ENCODE results near the gene SAMD5.

SAMD5 gene

DNA sequence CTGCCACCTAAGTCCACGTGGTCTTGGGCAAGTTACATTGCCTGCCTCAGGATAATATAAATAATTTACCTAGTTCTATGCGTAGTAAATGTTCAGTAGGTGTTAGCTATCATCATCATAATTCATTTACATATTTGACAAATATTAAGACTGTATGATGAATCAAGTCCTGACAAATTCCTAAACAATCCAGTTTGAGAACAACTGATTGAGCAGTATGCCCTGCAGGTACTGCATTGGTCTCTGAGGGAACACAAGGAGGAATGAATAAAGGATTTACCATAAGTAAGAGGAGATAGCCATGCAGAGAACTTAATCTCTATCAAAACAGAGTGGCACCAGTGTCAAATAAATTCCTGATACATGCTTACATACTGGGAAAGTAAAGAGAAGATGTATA lies 70.4 kb downstream of the SAMD5 start:
- Histone ChIP-seq H4K91ac (ENCODE audit: low read length) (no peak overlapping the region), H3K14ac (ENCODE audit: low read length in 2 of 2) (no peak overlapping the region), H3K27ac (ENCODE audit: low read length, poor library complexity, severe bottlenecking) (no peak overlapping the region), H3K36me3 (ENCODE audit: control insufficient read depth in 1 of 2, insufficient read depth in 2 of 2, low read depth in 1 of 2, low read length in 2 of 2) (no peaks in the 10 kb centered on the region), H3K79me1 (replicated peaks; ENCODE audit: low read length, poor library complexity, severe bottlenecking) (no peaks in the 10 kb centered on the region), H2AFZ (ENCODE audit: low read depth, low read length) (no peak overlapping the region), H4K8ac (ENCODE audit: low read length) (no peak overlapping the region), H3K4ac (ENCODE audit: low read depth in 1 of 2, low read length in 2 of 2) (no peak overlapping the region), H2BK120ac (ENCODE audit: low read depth, low read length) (no peak overlapping the region), H3K9me3 (ENCODE audit: control insufficient read depth, low read length) (no peaks in the 10 kb centered on the region), H3K9ac (ENCODE audit: low read length) (no peak overlapping the region), H2BK15ac (ENCODE audit: low read depth, poor library complexity, severe bottlenecking) (no peak overlapping the region), H2AK5ac (ENCODE audit: low read length, severe bottlenecking) (no peak overlapping the region), H3K27me3 (ENCODE audit: control insufficient read depth in 1 of 2, insufficient read depth in 1 of 2, low read length in 2 of 2) (no peaks in the 10 kb centered on the region), H3K4me3 (ENCODE audit: insufficient read depth in 1 of 2, low read depth in 1 of 2, low read length in 2 of 2) (no peak overlapping the region), H3K4me1 (ENCODE audit: control insufficient read depth, insufficient read depth, low read depth, low read length) (no peaks in the 10 kb centered on the region), H2BK12ac (ENCODE audit: low read length in 2 of 2) (no peak overlapping the region), H3K4me2 (ENCODE audit: low read length, poor library complexity, severe bottlenecking) (no peak overlapping the region), H3K23ac (ENCODE audit: low read length in 2 of 2) (no peak overlapping the region), H2BK5ac (ENCODE audit: low read depth, low read length, poor library complexity, severe bottlenecking) (no peak overlapping the region), H3K18ac (ENCODE audit: low read depth in 1 of 2, low read length in 2 of 2) (no peak overlapping the region)
- no peak for DNase-seq
- WGBS: no CpG with 5 or more reads among the region's 2 CpGs

DNA sequence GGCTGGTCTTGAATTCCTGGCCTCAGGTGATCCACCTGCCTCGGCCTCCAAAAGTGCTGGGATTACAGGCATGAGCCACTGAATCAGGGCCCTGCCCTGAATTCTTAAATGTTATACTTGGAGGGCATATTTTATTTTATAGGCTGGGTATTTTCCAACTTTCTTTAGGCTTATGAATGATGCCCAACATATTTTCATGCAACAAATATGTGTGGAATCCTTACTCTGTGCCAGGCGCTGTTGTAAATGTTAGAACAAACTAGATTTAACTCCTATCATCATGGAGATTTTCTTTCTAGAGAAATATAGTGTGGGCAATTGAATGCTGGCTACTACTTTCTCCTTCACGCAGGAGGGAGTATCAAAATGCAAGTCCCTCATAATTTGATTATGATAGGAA lies 71.2 kb downstream of the SAMD5 start:
- H4K91ac ChIP-seq (ENCODE audit: low read length): no peak overlapping the region
- no peak overlapping the region for H2BK5ac ChIP-seq (ENCODE audit: low read depth, low read length, poor library complexity, severe bottlenecking)
- no peak overlapping the region for H4K8ac ChIP-seq (ENCODE audit: low read length)
- H3K79me1 ChIP-seq (replicated peaks; ENCODE audit: low read length, poor library complexity, severe bottlenecking): no peaks in the 10 kb centered on the region
- no peak overlapping the region for H2AK5ac ChIP-seq (ENCODE audit: low read length, severe bottlenecking)
- H3K9me3 ChIP-seq (ENCODE audit: control insufficient read depth, low read length): no peaks in the 10 kb centered on the region
- no peak overlapping the region for H2BK120ac ChIP-seq (ENCODE audit: low read depth, low read length)
- no peak overlapping the region for H3K14ac ChIP-seq (ENCODE audit: low read length in 2 of 2)
- H2BK15ac ChIP-seq (ENCODE audit: low read depth, poor library complexity, severe bottlenecking): no peak overlapping the region
- no peak overlapping the region for H3K4ac ChIP-seq (ENCODE audit: low read depth in 1 of 2, low read length in 2 of 2)
- WGBS: 100% methylated on average over 1 of the region's 3 CpGs
- no peak overlapping the region for H3K9ac ChIP-seq (ENCODE audit: low read length)
- H3K36me3 ChIP-seq (ENCODE audit: control insufficient read depth in 1 of 2, insufficient read depth in 2 of 2, low read depth in 1 of 2, low read length in 2 of 2): no peaks in the 10 kb centered on the region
- no peak overlapping the region for H2BK12ac ChIP-seq (ENCODE audit: low read length in 2 of 2)
- no peak overlapping the region for H3K27ac ChIP-seq (ENCODE audit: low read length, poor library complexity, severe bottlenecking)
- no peak for DNase-seq
- no peaks in the 10 kb centered on the region for H3K27me3 ChIP-seq (ENCODE audit: control insufficient read depth in 1 of 2, insufficient read depth in 1 of 2, low read length in 2 of 2)
- H3K4me2 ChIP-seq (ENCODE audit: low read length, poor library complexity, severe bottlenecking): no peak overlapping the region
- no peak overlapping the region for H3K4me3 ChIP-seq (ENCODE audit: insufficient read depth in 1 of 2, low read depth in 1 of 2, low read length in 2 of 2)
- no peaks in the 10 kb centered on the region for H3K4me1 ChIP-seq (ENCODE audit: control insufficient read depth, insufficient read depth, low read depth, low read length)
- no peak overlapping the region for H3K23ac ChIP-seq (ENCODE audit: low read length in 2 of 2)
- H2AFZ ChIP-seq (ENCODE audit: low read depth, low read length): no peak overlapping the region
- no peak overlapping the region for H3K18ac ChIP-seq (ENCODE audit: low read depth in 1 of 2, low read length in 2 of 2)

GRCh38 chr6:147582991-147583390 lies 74.5 kb downstream of the SAMD5 start:
- Histone ChIP-seq H4K91ac (ENCODE audit: low read length) (no peak overlapping the region), H3K18ac (ENCODE audit: low read depth in 1 of 2, low read length in 2 of 2) (no peak overlapping the region), H3K27me3 (ENCODE audit: control insufficient read depth in 1 of 2, insufficient read depth in 1 of 2, low read length in 2 of 2) (no peaks in the 10 kb centered on the region), H2BK12ac (ENCODE audit: low read length in 2 of 2) (no peak overlapping the region), H2BK120ac (ENCODE audit: low read depth, low read length) (no peak overlapping the region), H3K27ac (ENCODE audit: low read length, poor library complexity, severe bottlenecking) (no peak overlapping the region), H3K23ac (ENCODE audit: low read length in 2 of 2) (no peak overlapping the region), H2AFZ (ENCODE audit: low read depth, low read length) (no peak overlapping the region), H3K4ac (ENCODE audit: low read depth in 1 of 2, low read length in 2 of 2) (no peak overlapping the region), H3K9ac (ENCODE audit: low read length) (no peak overlapping the region), H3K14ac (ENCODE audit: low read length in 2 of 2) (no peak overlapping the region), H4K8ac (ENCODE audit: low read length) (no peak overlapping the region), H3K4me3 (ENCODE audit: insufficient read depth in 1 of 2, low read depth in 1 of 2, low read length in 2 of 2) (no peak overlapping the region), H2AK5ac (ENCODE audit: low read length, severe bottlenecking) (no peak overlapping the region), H3K4me1 (ENCODE audit: control insufficient read depth, insufficient read depth, low read depth, low read length) (no peaks in the 10 kb centered on the region), H3K36me3 (ENCODE audit: control insufficient read depth in 1 of 2, insufficient read depth in 2 of 2, low read depth in 1 of 2, low read length in 2 of 2) (no peaks in the 10 kb centered on the region), H2BK5ac (ENCODE audit: low read depth, low read length, poor library complexity, severe bottlenecking) (no peak overlapping the region), H3K4me2 (ENCODE audit: low read length, poor library complexity, severe bottlenecking) (no peak overlapping the region), H3K9me3 (ENCODE audit: control insufficient read depth, low read length) (no peaks in the 10 kb centered on the region), H2BK15ac (ENCODE audit: low read depth, poor library complexity, severe bottlenecking) (no peak overlapping the region), H3K79me1 (replicated peaks; ENCODE audit: low read length, poor library complexity, severe bottlenecking) (no peaks in the 10 kb centered on the region)
- WGBS: no CpG with 5 or more reads among the region's 1 CpG
- no peak for DNase-seq

DNA sequence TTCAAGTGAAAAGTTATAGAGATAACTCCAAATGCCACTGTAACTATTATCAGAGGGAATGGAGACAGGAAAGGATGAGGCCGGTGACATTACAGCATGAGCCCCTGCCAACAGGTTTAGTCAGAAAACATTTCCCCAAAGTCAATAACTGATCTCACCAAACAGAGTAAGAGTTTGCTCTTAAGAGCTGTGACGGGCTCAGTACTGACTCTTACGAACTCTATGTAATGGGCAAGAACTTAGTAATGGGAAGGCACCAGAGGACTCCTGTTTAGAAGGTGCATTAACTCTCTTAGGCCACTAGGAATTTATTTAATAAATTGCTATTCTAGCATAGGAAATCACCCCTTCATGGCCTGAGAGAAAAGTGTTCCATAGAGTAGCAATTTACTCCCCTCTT lies 76.8 kb downstream of the SAMD5 start:
- no peak overlapping the region for H4K91ac ChIP-seq (ENCODE audit: low read length)
- no peak overlapping the region for H3K4me3 ChIP-seq (ENCODE audit: insufficient read depth in 1 of 2, low read depth in 1 of 2, low read length in 2 of 2)
- H2BK5ac ChIP-seq (ENCODE audit: low read depth, low read length, poor library complexity, severe bottlenecking): no peak overlapping the region
- H3K27ac ChIP-seq (ENCODE audit: low read length, poor library complexity, severe bottlenecking): no peak overlapping the region
- no peak for DNase-seq
- H2BK15ac ChIP-seq (ENCODE audit: low read depth, poor library complexity, severe bottlenecking): no peak overlapping the region
- H3K36me3 ChIP-seq (ENCODE audit: control insufficient read depth in 1 of 2, insufficient read depth in 2 of 2, low read depth in 1 of 2, low read length in 2 of 2): no peaks in the 10 kb centered on the region
- H3K4me1 ChIP-seq (ENCODE audit: control insufficient read depth, insufficient read depth, low read depth, low read length): no peaks in the 10 kb centered on the region
- no peak overlapping the region for H3K18ac ChIP-seq (ENCODE audit: low read depth in 1 of 2, low read length in 2 of 2)
- H3K4ac ChIP-seq (ENCODE audit: low read depth in 1 of 2, low read length in 2 of 2): no peak overlapping the region
- no peak overlapping the region for H2AK5ac ChIP-seq (ENCODE audit: low read length, severe bottlenecking)
- no peaks in the 10 kb centered on the region for H3K79me1 ChIP-seq (replicated peaks; ENCODE audit: low read length, poor library complexity, severe bottlenecking)
- H2BK120ac ChIP-seq (ENCODE audit: low read depth, low read length): no peak overlapping the region
- no peaks in the 10 kb centered on the region for H3K27me3 ChIP-seq (ENCODE audit: control insufficient read depth in 1 of 2, insufficient read depth in 1 of 2, low read length in 2 of 2)
- H3K23ac ChIP-seq (ENCODE audit: low read length in 2 of 2): no peak overlapping the region
- no peak overlapping the region for H4K8ac ChIP-seq (ENCODE audit: low read length)
- H3K9ac ChIP-seq (ENCODE audit: low read length): no peak overlapping the region
- no peak overlapping the region for H3K4me2 ChIP-seq (ENCODE audit: low read length, poor library complexity, severe bottlenecking)
- no peak overlapping the region for H2BK12ac ChIP-seq (ENCODE audit: low read length in 2 of 2)
- no peaks in the 10 kb centered on the region for H3K9me3 ChIP-seq (ENCODE audit: control insufficient read depth, low read length)
- H2AFZ ChIP-seq (ENCODE audit: low read depth, low read length): no peak overlapping the region
- H3K14ac ChIP-seq (ENCODE audit: low read length in 2 of 2): no peak overlapping the region
- 94% methylated on average over 3 of the region's 3 CpGs for WGBS
